Thoracic aorta (tissue), 2 donors: ENCODE results near the gene RHEX. TPM values are rescaled to one million over a fixed set of nuclear protein-coding genes. Genes with fewer than 3 reads are reported as not detected.
"Not testable (repeated sequence)": the region's sequence is repeated elsewhere in the genome, so short reads cannot be mapped to it uniquely, and the experiment has no call there.

Experiments used
- ATAC-seq: fragments of 150-250 bp; one replicate; pipeline ENCODE4 v1.8.0; 2017; ENCODE audit warnings: low read depth; ENCODE audit not compliant: insufficient number of reproducible peaks, low FRiP score
- DNase-seq: peaks from one replicate; pipeline ENCODE4 v3.0.0-alpha.2; 2020; ENCODE audit warnings: low spot score
- H3K27ac ChIP-seq, 2 donors: fragments of 200-600 bp; sonication (generic); 1 replicate in 1 of 2; 2 replicates in 1 of 2; pipeline ENCODE4 v1.5.1; 2016; ENCODE audit warnings: mild to moderate bottlenecking in 2 of 2, moderate library complexity in 2 of 2
- H3K27me3 ChIP-seq: fragments of 200-600 bp; sonication (generic); replicated peaks from 2 replicates; pipeline ENCODE4 v1.6.0; 2016; ENCODE audit warnings: mild to moderate bottlenecking; ENCODE audit not compliant: insufficient read depth
- H3K36me3 ChIP-seq: fragments of 200-600 bp; sonication (generic); one replicate; pipeline ENCODE4 v1.5.1; 2016
- H3K4me1 ChIP-seq, 2 donors: fragments of 200-600 bp; sonication (generic); 1 replicate in 1 of 2; 2 replicates in 1 of 2; pipeline versions ENCODE4 v1.5.1 to v1.6.0; 2016; ENCODE audit warnings: low read depth in 2 of 2, mild to moderate bottlenecking in 1 of 2; ENCODE audit not compliant: control insufficient read depth in 1 of 2
- H3K4me3 ChIP-seq: fragments of 200-600 bp; sonication (generic); 2 replicates; pipeline ENCODE4 v1.5.1; 2016; ENCODE audit warnings: mild to moderate bottlenecking
- H3K9me3 ChIP-seq: fragments of 200-600 bp; sonication (generic); 2 replicates; pipeline ENCODE4 v1.5.1; 2016
- total RNA-seq, 2 donors: library from RNA; depleted of rRNA; stranded (reverse); fragments of >200 nt; gene quantifications; one replicate each; pipeline versions ENCODE4 v1.1.0 to v1.2.3, GENCODE V29; 2016
- TF ChIP-seq, protein P1 (sequence below): fragments of 200-600 bp; sonication (generic); IDR thresholded peaks from one replicate; pipeline ENCODE4 v1.5.1; 2019; ENCODE audit warnings: antibody characterized with exemption

The RHEX gene
- total RNA-seq, 2 donors from 2014 or later = 6.1 to 36.7 TPM

DNA sequence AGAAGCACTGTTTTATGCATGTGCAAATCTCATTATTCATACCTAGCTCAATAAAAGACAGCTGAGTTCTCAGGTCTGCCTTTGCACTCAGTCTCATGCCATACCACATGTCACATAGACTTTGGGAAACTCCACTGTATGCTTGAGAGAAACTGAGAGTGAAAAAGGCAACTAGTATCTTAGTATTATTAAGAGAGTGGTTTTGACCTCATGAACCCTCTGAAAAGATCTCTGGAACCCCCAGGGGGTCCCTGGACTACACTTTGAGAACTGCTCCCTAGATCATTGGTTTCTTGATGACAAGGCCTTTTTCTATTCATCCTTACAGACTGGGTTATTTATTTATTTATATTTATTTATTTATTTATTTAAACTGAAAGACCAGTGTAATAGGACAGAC is 3.7 kb upstream of the RHEX start:
- Histone ChIP-seq H3K27ac (no peak overlapping the region), H3K9me3 (no peaks in the 10 kb centered on the region), H3K27me3 (no peaks in the 10 kb centered on the region), H3K36me3 (no peaks in the 10 kb centered on the region), H3K4me3 (no peak overlapping the region), H3K4me1 (no peaks in the 10 kb centered on the region)
- TF ChIP-seq, protein P1, sequence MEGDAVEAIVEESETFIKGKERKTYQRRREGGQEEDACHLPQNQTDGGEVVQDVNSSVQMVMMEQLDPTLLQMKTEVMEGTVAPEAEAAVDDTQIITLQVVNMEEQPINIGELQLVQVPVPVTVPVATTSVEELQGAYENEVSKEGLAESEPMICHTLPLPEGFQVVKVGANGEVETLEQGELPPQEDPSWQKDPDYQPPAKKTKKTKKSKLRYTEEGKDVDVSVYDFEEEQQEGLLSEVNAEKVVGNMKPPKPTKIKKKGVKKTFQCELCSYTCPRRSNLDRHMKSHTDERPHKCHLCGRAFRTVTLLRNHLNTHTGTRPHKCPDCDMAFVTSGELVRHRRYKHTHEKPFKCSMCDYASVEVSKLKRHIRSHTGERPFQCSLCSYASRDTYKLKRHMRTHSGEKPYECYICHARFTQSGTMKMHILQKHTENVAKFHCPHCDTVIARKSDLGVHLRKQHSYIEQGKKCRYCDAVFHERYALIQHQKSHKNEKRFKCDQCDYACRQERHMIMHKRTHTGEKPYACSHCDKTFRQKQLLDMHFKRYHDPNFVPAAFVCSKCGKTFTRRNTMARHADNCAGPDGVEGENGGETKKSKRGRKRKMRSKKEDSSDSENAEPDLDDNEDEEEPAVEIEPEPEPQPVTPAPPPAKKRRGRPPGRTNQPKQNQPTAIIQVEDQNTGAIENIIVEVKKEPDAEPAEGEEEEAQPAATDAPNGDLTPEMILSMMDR = no peak
- DNase-seq (no peak), ATAC-seq (no peak)

DNA sequence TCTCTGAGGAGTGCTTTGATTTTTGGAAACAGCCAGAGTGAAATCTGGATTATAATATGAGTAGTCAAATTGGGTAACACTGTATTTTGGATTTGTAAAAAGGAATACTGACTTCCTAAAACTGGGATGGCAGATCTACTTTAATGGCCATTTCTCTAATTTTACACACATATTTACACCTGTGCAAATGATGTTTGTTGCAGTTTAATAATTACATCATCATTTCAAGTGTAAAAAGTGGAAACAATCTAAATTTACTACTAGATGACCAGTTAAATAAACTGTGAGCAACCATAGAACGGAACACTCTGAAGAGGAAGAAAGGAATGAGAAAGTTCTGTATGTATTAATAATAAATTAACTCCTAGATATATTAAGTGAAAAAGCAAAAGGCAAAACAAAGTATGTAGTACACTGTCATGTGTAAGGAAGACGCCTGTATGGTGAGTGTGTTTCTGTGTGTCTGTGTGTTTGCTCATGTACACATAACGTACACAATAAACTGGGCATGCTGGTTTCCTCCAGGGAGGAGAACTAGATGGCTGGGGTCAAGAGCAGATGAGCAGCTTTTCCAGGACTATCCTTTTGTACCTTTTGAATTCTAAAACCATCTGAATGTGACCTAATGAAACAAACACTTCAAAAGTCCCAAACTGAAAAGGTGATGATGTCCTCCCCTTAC is 2.9 kb upstream of the RHEX start:
- DNase-seq (no peak), ATAC-seq (no peak)
- TF ChIP-seq, protein P1 = no peak
- Histone ChIP-seq H3K9me3 (no peaks in the 10 kb centered on the region), H3K4me1 (no peaks in the 10 kb centered on the region), H3K4me3 (no peak overlapping the region), H3K36me3 (no peaks in the 10 kb centered on the region), H3K27me3 (no peaks in the 10 kb centered on the region), H3K27ac (no peak overlapping the region)

DNA sequence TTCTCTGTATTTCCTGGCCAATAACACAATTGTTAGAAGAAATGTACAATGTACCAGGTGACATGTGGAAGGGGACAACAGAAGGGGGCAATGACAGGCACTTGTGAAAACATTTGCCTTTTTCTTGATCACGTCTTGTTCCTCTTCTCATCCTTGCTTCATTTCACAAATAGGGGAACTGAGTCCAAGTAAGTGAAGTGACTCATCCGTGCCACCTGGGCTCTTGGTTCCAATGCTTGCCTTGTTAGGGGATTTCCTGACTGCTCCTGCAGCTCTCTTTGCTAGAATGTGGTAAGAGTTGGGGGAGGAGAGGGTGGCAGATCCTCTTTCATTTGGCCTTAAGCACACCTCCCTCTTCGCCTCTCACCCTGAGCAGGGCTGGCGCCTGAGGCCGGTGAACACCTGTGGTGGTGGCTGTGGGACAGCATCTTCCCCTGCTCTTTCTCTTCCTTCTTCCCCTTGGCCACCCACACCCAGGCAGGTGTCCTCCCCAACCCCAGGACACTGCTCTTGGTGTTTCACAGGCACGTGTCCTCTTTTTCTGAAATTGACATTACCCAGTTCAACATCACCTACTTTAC is 2.2 kb upstream of the RHEX start:
- Histone ChIP-seq H3K4me3 (no peak overlapping the region), H3K4me1 (no peaks in the 10 kb centered on the region), H3K27me3 (no peaks in the 10 kb centered on the region), H3K9me3 (no peaks in the 10 kb centered on the region), H3K36me3 (no peaks in the 10 kb centered on the region), H3K27ac (no peak overlapping the region)
- TF ChIP-seq, protein P1 = no peak
- no peak for ATAC-seq
- no peak for DNase-seq

DNA sequence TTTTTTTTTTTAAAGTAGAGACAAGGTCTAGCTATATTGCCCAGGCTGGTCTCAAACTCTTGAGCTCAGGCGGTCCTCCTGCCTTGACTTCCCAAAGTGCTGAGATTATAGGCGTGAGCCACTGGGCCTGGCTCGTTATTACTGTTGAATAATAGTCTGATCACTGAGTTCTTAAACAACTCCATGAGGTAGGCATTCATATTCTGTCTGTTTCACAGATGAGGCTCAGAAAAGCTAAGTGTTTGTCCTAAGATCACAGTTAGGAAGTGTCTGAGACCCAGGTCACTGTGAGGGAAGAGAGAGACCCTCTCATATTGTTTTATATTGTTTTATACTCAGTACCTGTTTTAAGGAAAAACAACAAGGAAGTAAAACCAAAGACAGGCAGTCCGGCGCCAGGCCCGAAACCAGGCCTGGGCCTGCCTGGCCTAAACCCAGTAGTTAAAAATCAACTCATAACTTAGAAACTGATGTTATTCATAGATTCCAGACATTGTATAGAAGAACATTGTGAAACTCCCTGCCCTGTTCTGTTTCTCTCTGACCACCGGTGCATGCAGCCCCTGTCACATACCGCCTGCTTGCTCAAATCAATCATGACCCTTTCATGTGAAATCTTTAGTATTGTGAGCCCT is 625 bp upstream of the RHEX start:
- not testable (repeated sequence) for H3K27ac ChIP-seq, H3K36me3 ChIP-seq, ATAC-seq, DNase-seq, H3K4me3 ChIP-seq, H3K9me3 ChIP-seq, H3K4me1 ChIP-seq, H3K27me3 ChIP-seq

DNA sequence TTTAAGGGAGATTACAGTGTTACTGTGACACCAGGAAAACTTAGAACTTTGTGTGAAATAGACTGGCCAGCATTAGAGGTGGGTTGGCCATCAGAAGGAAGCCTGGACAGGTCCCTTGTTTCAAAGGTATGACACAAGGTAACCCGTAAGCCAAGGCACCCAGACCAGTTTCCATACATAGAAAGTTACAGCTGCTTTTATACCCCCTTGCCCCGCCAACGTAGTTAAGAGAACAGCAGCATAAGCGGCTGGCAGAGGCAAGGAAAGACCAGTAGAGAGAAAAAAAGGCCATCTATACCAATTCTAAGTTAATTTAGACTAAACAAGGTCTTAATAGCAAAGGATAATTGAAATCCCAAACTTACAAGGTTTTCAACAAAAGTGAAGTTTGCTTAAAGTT is 643 bp downstream of the RHEX start:
- H3K4me3 ChIP-seq, H3K36me3 ChIP-seq, H3K9me3 ChIP-seq, H3K27me3 ChIP-seq, H3K27ac ChIP-seq, ATAC-seq, H3K4me1 ChIP-seq, DNase-seq: not testable (repeated sequence)

DNA sequence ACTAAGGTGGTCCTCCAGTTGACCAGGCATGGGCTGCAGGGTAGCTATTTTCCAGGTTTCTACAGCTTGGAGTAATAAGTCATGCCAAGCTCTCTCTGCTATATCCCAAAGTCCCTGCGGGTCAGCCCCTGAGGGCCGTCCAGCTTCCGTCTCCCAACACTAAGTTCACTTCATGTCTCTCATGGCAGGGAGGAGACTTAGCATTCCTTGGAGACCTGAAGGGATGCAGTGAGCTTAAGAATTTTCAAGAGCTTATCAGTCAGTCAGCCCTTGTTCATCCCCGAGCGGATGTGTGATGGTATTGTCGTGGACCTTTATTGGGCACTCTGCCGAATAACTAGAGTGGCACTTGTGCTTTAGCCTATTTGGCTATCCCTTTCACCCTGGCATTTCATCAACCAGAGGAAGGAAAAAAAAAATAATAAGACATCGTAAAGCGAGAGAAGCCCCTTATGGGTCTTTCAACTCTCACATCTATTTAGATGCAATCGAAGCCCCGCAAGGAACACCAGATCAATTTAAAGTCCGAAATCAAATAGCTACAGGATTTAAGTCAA is 2.2 kb downstream of the RHEX start:
- H3K27ac ChIP-seq, ATAC-seq, DNase-seq: not testable (repeated sequence)

DNA sequence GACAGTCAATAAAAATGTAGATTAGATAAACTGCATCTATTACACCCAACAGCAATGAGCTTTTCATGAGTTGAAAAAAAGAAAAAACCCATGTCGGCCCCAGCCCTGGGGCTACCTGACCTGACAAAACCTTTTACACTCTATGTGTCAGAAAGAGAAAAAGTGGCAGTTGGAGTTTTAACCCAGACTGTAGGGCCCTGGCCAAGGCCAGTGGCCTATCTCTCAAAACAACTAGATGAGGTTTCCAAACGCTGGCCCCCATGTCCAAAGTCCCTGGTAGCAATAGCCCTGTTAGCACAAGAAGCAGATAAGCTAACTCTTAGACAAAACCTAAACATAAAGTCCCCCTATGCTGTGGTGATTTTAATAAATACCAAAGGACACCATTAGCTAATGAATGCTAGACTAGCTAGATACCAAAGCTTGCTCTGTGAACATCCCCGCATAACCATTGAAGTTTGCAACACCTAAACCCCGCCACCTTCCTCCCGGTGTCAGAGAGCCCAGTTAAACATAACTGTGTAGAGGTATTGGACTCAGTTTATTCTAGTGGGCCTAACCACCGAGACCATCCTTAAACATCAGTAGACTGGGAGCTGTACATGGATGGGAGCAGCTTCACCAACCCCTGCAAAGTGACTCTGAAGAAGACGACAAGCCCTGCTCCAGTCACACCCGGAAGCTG is 2.8 kb downstream of the RHEX start:
- not testable (repeated sequence) for H3K4me3 ChIP-seq, ATAC-seq, H3K27ac ChIP-seq, DNase-seq, H3K36me3 ChIP-seq, H3K9me3 ChIP-seq, H3K4me1 ChIP-seq, H3K27me3 ChIP-seq

More for the DNA sequence above, 2.2 kb downstream of the RHEX start:
- H3K27me3 ChIP-seq, H3K36me3 ChIP-seq, H3K4me1 ChIP-seq, H3K4me3 ChIP-seq, H3K9me3 ChIP-seq: not testable (repeated sequence)

DNA sequence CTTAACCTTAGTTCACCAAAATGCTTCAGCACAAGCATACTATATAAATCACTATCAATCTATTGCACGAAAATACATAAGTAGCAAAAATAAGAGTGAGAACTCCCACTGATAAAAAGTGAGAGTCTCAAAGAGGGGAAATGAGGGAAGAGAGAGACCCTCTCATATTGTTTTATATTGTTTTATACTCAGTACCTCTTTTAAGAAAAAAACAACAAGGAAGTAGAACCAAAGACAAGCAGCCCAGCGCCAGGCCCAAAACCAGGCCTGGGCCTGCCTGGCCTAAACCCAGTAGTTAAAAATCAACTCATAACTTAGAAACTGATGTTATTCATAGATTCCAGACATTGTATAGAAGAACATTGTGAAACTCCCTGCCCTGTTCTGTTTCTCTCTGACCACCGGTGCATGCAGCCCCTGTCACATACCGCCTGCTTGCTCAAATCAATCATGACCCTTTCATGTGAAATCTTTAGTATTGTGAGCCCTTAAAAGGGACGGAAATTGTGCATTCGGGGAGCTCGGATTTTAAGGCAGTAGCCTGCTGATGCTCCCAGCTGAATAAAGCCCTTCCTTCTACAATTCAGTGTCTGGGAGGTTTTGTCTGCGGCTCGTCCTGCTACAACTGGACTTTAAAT is 5.4 kb downstream of the RHEX start:
- H3K36me3 ChIP-seq, DNase-seq, H3K4me3 ChIP-seq, H3K27ac ChIP-seq, ATAC-seq, H3K4me1 ChIP-seq, H3K27me3 ChIP-seq, H3K9me3 ChIP-seq: not testable (repeated sequence)
